PC-9 (cell line): ENCODE data around the gene OR1J1.

Experiments used
- EZH2 ChIP-seq: fragments of 200-600 bp; sonication (generic); IDR thresholded peaks from 2 replicates; pipeline ENCODE4 v1.8.0; 2017; ENCODE audit warnings: antibody characterized with exemption, low read depth
- TF ChIP-seq, protein P1 (sequence below): fragments of 200-600 bp; sonication (generic); conservative IDR thresholded peaks from 2 replicates; pipeline ENCODE4 v1.6.1; 2017; ENCODE audit warnings: mixed run types, antibody characterized with exemption, mild to moderate bottlenecking, moderate library complexity

DNA sequence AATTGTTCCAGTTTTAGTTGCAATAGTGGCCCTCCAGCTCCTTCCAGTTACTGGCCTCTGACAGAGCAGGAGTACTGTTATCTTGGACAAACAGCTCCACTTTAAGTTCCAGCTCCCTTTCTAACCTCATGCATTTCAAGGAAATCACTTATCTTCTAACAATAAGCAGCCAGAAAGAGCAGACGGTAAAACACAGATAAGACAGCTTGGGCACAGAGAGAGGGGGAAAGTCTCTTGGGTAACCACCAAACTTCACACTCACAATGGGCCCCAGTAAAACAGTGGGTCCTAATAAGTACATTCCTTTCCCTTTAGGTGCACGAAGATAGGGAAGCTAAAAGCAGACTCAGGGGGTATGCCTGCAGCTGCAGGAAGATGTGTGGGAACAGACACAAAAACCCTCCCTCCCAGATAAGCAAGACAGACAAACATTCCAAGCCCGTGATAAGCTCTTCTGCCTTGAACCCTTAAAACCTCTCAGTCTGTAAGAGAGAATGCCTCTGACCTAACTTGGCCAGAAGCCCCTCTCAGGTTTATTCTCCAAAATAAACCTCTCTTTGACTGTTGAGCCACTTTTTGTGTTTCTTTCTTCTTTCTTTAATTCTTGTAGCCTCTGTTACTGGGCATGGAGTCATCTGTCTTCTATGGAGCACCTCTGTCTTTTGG, 30.8 kb downstream of the OR1J1 start:
- TF ChIP-seq, protein P1, sequence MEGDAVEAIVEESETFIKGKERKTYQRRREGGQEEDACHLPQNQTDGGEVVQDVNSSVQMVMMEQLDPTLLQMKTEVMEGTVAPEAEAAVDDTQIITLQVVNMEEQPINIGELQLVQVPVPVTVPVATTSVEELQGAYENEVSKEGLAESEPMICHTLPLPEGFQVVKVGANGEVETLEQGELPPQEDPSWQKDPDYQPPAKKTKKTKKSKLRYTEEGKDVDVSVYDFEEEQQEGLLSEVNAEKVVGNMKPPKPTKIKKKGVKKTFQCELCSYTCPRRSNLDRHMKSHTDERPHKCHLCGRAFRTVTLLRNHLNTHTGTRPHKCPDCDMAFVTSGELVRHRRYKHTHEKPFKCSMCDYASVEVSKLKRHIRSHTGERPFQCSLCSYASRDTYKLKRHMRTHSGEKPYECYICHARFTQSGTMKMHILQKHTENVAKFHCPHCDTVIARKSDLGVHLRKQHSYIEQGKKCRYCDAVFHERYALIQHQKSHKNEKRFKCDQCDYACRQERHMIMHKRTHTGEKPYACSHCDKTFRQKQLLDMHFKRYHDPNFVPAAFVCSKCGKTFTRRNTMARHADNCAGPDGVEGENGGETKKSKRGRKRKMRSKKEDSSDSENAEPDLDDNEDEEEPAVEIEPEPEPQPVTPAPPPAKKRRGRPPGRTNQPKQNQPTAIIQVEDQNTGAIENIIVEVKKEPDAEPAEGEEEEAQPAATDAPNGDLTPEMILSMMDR, result no peak
- TF ChIP-seq EZH2, result no peak
